Measurements from ENCODE around the gene CNGA2.

Gene CNGA2

GRCh38 chrX:151711787-151712186, 22.8 kb upstream of the CNGA2 start:
- DNase-seq (ENCODE audit: low read depth in 3 of 3): no peak

- no peak for DNase-seq (ENCODE audit: low read depth in 3 of 3)
These were observed 22.3 kb upstream of the CNGA2 start for GRCh38 chrX:151712253-151712652.

GRCh38 chrX:151713849-151714248, 20.7 kb upstream of the CNGA2 start:
- no peak for DNase-seq (ENCODE audit: low read depth in 3 of 3)

GRCh38 chrX:151714362-151714761, 20.2 kb upstream of the CNGA2 start:
- no peak for DNase-seq (ENCODE audit: low read depth in 3 of 3)

- DNase-seq (ENCODE audit: low read depth in 3 of 3): no peak
These were observed 18.8 kb upstream of the CNGA2 start, which contains the start of gene FATE1 for GRCh38 chrX:151715752-151716151. Gene FATE1, plus strand, starts transcription at chrX:151716035. Its CDS starts 85 bp downstream, at chrX:151716120.

GRCh38 chrX:151722241-151722846, 12.2 kb upstream of the CNGA2 start:
- no peak for DNase-seq (ENCODE audit: low read depth in 3 of 3)

GRCh38 chrX:151723156-151723760, 11.3 kb upstream of the CNGA2 start:
- DNase-seq (ENCODE audit: low read depth in 3 of 3): no peak

- DNase-seq (ENCODE audit: low read depth in 3 of 3): no peak
These were observed 9.8 kb upstream of the CNGA2 start for GRCh38 chrX:151724563-151725337.

GRCh38 chrX:151725338-151725614, 9.3 kb upstream of the CNGA2 start:
- no peak for DNase-seq (ENCODE audit: low read depth in 3 of 3)

- DNase-seq (ENCODE audit: low read depth in 3 of 3): no peak
These were observed 7.8 kb upstream of the CNGA2 start for GRCh38 chrX:151726751-151727150.

GRCh38 chrX:151727346-151727745, 7.2 kb upstream of the CNGA2 start:
- no peak for DNase-seq (ENCODE audit: low read depth in 3 of 3)

- DNase-seq (ENCODE audit: low read depth in 3 of 3): no peak
These were observed 5.4 kb upstream of the CNGA2 start for GRCh38 chrX:151729056-151729725.

- DNase-seq (ENCODE audit: low read depth in 3 of 3): no peak
These were observed 673 bp downstream of the CNGA2 start for GRCh38 chrX:151735219-151735618.

GRCh38 chrX:151736685-151737084, 2.1 kb downstream of the CNGA2 start:
- no peak for DNase-seq (ENCODE audit: low read depth in 3 of 3)

GRCh38 chrX:151737494-151737893, 2.9 kb downstream of the CNGA2 start:
- DNase-seq (ENCODE audit: low read depth in 3 of 3): no peak

- no peak for DNase-seq (ENCODE audit: low read depth in 3 of 3)
These were observed 4.2 kb downstream of the CNGA2 start for GRCh38 chrX:151738751-151739150.

GRCh38 chrX:151741606-151742005, 7.1 kb downstream of the CNGA2 start:
- no peak for DNase-seq (ENCODE audit: low read depth in 3 of 3)

GRCh38 chrX:151742311-151742710, 7.8 kb downstream of the CNGA2 start:
- no peak for DNase-seq (ENCODE audit: low read depth in 3 of 3)

GRCh38 chrX:151743651-151744470, 9.3 kb downstream of the CNGA2 start:
- DNase-seq (ENCODE audit: low read depth in 3 of 3): no peak

GRCh38 chrX:151745651-151746050, 11.1 kb downstream of the CNGA2 start:
- DNase-seq (ENCODE audit: low read depth in 3 of 3): no peak

- DNase-seq (ENCODE audit: low read depth in 3 of 3): no peak
These were observed 12.0 kb downstream of the CNGA2 start for GRCh38 chrX:151746502-151746901.

- DNase-seq (ENCODE audit: low read depth in 3 of 3): no peak
These were observed 16.0 kb downstream of the CNGA2 start for GRCh38 chrX:151750511-151750910.

Measured in stimulated activated CD4-positive, alpha-beta T cell treated with anti-CD3 and anti-CD28 coated beads, TNF-alpha, amount 100 ng/mL, for 4 hours (primary cell).